IPS DF 6.9 (cell line): Measurements from ENCODE around the gene AMH.
"Not testable (repeated sequence)": the region's sequence is repeated elsewhere in the genome, so short reads cannot be mapped to it uniquely, and the experiment has no call there.

Experiments
- DNase-seq: peaks from one replicate; pipeline ENCODE4 v3.0.0-alpha.2; 2013; ENCODE audit warnings: low read depth, low spot score
- H3K27ac ChIP-seq: one replicate; pipeline ENCODE4 v1.5.1; 2013; ENCODE audit warnings: low read length, control low read depth
- H3K27me3 ChIP-seq: 2 replicates; pipeline ENCODE4 v1.6.1; 2013; ENCODE audit warnings: mild to moderate bottlenecking, low read length; ENCODE audit not compliant: control insufficient read depth, insufficient read depth
- H3K36me3 ChIP-seq: 2 replicates; pipeline ENCODE4 v1.6.1; 2013; ENCODE audit warnings: low read length; ENCODE audit not compliant: control insufficient read depth, insufficient read depth
- H3K4me1 ChIP-seq: 2 replicates; pipeline ENCODE4 v1.6.1; 2013; ENCODE audit warnings: low read length; ENCODE audit not compliant: control insufficient read depth, insufficient read depth
- H3K4me3 ChIP-seq: 2 replicates; pipeline ENCODE4 v1.5.1; 2013; ENCODE audit warnings: mild to moderate bottlenecking, low read length
- H3K9me3 ChIP-seq: 2 replicates; pipeline ENCODE4 v1.6.1; 2013; ENCODE audit warnings: low read length, inconsistent platforms; ENCODE audit not compliant: control insufficient read depth, insufficient read depth
- WGBS: extraction: QIAGEN DNeasy Blood & Tissue Kit; methylation state at CpG from one replicate; pipeline ENCODE4 v1.1.7; 2013; ENCODE audit warnings: mixed read lengths, missing lambda C conversion rate; ENCODE audit not compliant: insufficient read length, insufficient coverage; 5-methylcytosine and 5-hydroxymethylcytosine counted together

The AMH gene

GRCh38 chr19:2249010-2249866 lies at the start of gene AMH:
Gene AMH, plus strand, starts transcription at chr19:2249323. Its CDS starts 10 bp downstream, at chr19:2249333.
- Histone ChIP-seq H3K4me1 (peaks cover 10% of the 10 kb centered on the region), H3K4me3 (no peak within 1 kb of the TSS), H3K36me3 (peaks cover 29% of the 10 kb centered on the region), H3K27ac (no peak within 1 kb of the TSS), H3K27me3 (peaks cover 28% of the 10 kb centered on the region; the same call in 1 of the 2 replicates), H3K9me3 (no peaks in the 10 kb centered on the region)
- no CpG with 5 or more reads among the region's 27 CpGs for WGBS
- DNase-seq, result no peak

GRCh38 chr19:2199861-2200623 lies 49.1 kb upstream of the AMH start:
- Histone ChIP-seq H3K27me3 (no peaks in the 10 kb centered on the region), H3K4me3 (no peak overlapping the region), H3K4me1 (no peaks in the 10 kb centered on the region), H3K27ac (no peak overlapping the region), H3K36me3 (peaks cover 19% of the 10 kb centered on the region), H3K9me3 (no peaks in the 10 kb centered on the region)
- DNase-seq, result no peak
- WGBS, result no CpG with 5 or more reads among the region's 37 CpGs

GRCh38 chr19:2200624-2201294 lies 48.4 kb upstream of the AMH start:
- H3K36me3 ChIP-seq, result peaks cover 16% of the 10 kb centered on the region
- H3K27ac ChIP-seq, H3K4me1 ChIP-seq, DNase-seq, H3K4me3 ChIP-seq, H3K27me3 ChIP-seq, H3K9me3 ChIP-seq: not testable (repeated sequence)
- over 99% methylated on average over 45 of the region's 50 CpGs for WGBS

DNA sequence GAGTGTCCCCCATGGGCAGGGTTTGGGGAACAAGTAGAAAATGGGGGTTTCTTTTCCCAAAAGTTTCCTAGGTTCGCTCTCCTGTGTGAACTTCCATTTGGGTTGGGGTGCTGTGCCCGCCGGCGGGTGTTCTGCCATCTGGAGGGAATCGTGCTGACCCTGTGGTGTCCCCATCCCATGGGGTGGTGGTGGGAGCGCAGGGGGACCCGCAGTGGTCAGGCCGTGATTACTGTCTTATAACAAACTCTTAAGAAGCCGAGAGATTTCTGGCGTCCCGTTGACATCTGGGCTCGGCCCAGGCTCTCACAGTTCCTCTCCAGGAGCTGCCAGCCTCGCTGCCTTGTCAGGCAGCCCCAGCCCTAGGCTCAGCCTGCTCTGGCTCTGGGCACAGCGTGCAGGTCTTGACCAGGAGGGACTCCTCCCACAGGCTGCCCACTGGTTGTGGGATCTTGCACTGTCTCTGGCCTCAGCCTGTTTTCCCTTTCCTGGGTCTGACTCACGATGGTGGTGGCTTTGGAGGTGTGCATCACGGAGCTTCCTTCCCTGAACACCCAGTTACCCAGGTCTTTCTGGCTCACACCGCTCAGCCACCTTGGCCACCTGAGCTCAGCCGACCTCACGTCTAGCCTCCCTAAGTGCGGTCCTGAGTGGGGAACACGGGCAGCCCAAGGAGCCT lies 47.5 kb upstream of the AMH start:
- H3K4me3 ChIP-seq, result no peak overlapping the region
- DNase-seq, result no peak
- no peaks in the 10 kb centered on the region for H3K4me1 ChIP-seq
- no CpG with 5 or more reads among the region's 21 CpGs for WGBS
- H3K36me3 ChIP-seq, result peaks cover 16% of the 10 kb centered on the region
- H3K27me3 ChIP-seq, result no peaks in the 10 kb centered on the region
- no peak overlapping the region for H3K27ac ChIP-seq
- no peaks in the 10 kb centered on the region for H3K9me3 ChIP-seq

DNA sequence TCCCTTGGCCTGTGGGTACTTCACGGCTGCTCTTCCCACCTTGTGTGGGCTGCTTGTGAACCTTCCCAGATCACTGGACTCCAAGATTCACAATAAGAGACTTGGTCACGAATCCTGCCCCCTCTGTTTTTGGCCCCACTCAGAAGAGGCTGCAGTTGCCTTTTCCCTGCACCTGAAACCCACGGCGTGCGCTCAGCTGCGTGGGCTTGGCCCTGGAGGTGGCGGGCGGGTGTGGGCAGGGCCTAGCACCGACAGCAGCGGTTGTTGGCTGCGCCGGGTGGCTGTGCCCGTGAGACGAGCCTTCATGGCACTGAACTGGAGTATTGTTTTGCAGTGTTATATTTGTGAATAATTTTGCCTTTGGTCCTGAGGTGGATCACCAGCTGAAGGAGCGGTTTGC lies 46.8 kb upstream of the AMH start:
- WGBS, result no CpG with 5 or more reads among the region's 15 CpGs
- H3K4me3 ChIP-seq, result no peak overlapping the region
- no peak overlapping the region for H3K27ac ChIP-seq
- peaks cover 16% of the 10 kb centered on the region for H3K36me3 ChIP-seq
- no peaks in the 10 kb centered on the region for H3K4me1 ChIP-seq
- no peaks in the 10 kb centered on the region for H3K27me3 ChIP-seq
- no peak for DNase-seq
- no peaks in the 10 kb centered on the region for H3K9me3 ChIP-seq

DNA sequence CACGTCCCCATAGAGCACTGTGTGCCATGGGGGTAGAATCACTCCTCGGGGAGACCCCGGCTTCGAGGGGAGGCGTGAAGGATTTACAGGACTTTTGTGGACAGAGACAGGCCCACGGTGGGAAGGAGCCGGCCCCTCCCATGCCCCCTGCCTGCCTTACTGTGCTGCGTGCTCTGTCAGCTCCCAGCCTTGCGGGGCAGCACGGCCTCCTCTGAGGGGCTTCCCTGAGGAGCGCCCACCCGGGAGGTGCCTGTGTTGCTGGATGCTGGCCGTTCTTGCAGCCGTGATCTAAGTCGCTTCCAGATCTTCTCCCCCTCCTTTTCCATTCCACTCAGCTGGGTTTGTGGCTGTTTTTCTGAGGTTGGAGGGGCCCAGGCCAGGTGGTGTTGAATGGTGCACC lies 42.1 kb upstream of the AMH start:
- WGBS, result no CpG with 5 or more reads among the region's 15 CpGs

GRCh38 chr19:2207991-2208860 lies 40.9 kb upstream of the AMH start:
- peak; percentile 31 for DNase-seq
- peaks cover 21% of the 10 kb centered on the region for H3K36me3 ChIP-seq
- WGBS, result no CpG with 5 or more reads among the region's 36 CpGs
- no peaks in the 10 kb centered on the region for H3K27me3 ChIP-seq
- no peak overlapping the region for H3K4me3 ChIP-seq
- H3K4me1 ChIP-seq, result no peaks in the 10 kb centered on the region; the same call in 1 of the 2 replicates
- no peaks in the 10 kb centered on the region for H3K9me3 ChIP-seq
- H3K27ac ChIP-seq, result no peak overlapping the region

More for the DNA sequence above, 42.1 kb upstream of the AMH start:
- Histone ChIP-seq H3K36me3 (peaks cover 26% of the 10 kb centered on the region), H3K27ac (no peak overlapping the region), H3K4me3 (no peak overlapping the region), H3K9me3 (no peaks in the 10 kb centered on the region), H3K27me3 (no peaks in the 10 kb centered on the region), H3K4me1 (no peaks in the 10 kb centered on the region; the same call in 1 of the 2 replicates)
- no peak for DNase-seq

- WGBS, result 100% methylated on average over 1 of the region's 10 CpGs
- no peaks in the 10 kb centered on the region for H3K9me3 ChIP-seq
- no peaks in the 10 kb centered on the region; the same call in 1 of the 2 replicates for H3K4me1 ChIP-seq
- H3K27me3 ChIP-seq, result no peaks in the 10 kb centered on the region
- peaks cover 19% of the 10 kb centered on the region for H3K36me3 ChIP-seq
- H3K4me3 ChIP-seq, result no peak overlapping the region
- no peak for DNase-seq
- no peak overlapping the region for H3K27ac ChIP-seq
Measured at GRCh38 chr19:2208975-2209374, 40.1 kb upstream of the AMH start.

GRCh38 chr19:2209408-2209807 lies 39.7 kb upstream of the AMH start:
- no peaks in the 10 kb centered on the region for H3K9me3 ChIP-seq
- H3K36me3 ChIP-seq, result peaks cover 20% of the 10 kb centered on the region
- no CpG with 5 or more reads among the region's 17 CpGs for WGBS
- H3K27me3 ChIP-seq, result no peaks in the 10 kb centered on the region
- no peak overlapping the region for H3K4me3 ChIP-seq
- DNase-seq, result no peak
- no peak overlapping the region for H3K27ac ChIP-seq
- no peaks in the 10 kb centered on the region; the same call in 1 of the 2 replicates for H3K4me1 ChIP-seq
